ENCODE measurements around the gene GPBP1L1.
"Not testable (repeated sequence)": the region's sequence is repeated elsewhere in the genome, so short reads cannot be mapped to it uniquely, and the experiment has no call there.

Gene GPBP1L1, protein sequence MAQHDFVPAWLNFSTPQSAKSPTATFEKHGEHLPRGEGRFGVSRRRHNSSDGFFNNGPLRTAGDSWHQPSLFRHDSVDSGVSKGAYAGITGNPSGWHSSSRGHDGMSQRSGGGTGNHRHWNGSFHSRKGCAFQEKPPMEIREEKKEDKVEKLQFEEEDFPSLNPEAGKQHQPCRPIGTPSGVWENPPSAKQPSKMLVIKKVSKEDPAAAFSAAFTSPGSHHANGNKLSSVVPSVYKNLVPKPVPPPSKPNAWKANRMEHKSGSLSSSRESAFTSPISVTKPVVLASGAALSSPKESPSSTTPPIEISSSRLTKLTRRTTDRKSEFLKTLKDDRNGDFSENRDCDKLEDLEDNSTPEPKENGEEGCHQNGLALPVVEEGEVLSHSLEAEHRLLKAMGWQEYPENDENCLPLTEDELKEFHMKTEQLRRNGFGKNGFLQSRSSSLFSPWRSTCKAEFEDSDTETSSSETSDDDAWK

DNA sequence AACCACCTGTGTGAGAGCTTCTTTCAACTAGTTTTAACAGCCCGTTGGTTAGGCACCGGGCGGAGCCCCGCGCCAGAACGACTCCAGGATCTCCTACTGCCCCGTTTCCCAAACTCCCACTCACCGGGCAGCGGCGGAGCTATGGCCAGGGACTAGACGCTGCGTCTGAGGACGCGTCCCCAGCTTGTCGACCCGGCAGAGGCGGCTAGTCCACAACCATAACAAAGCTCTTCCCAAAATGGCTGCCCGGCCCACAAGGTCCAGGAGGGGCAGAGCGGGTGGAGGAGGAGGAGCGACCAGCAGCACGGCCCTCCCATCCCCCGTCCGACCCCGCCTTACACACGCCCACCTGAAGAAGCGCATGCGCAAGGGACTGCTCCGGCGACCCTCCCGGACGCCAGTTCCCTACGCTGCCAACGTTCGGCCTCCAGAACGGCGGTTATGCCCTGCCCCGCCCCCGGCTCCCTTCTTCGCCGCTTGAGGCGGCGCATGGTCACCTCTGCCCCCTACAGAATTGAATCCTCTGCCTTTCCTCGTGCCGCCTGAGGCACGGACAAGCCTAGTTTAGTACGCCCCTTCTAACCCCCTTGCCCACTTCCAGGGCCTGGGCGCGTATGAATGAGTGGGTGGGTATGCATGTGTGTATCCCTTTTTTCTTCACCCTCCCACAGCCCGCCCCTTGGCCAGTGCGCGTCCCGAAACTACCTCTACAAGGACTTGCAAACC lies at the start of gene GPBP1L1:
Gene GPBP1L1 (minus strand): TSS at position 246 of the 726 bp plus-strand sequence. CDS start 27,446 bp downstream, outside the sequence.
- peak; percentile 95 to 96 for DNase-seq (ENCODE audit: low read depth in 1 of 2, low spot score in 1 of 2)

DNA sequence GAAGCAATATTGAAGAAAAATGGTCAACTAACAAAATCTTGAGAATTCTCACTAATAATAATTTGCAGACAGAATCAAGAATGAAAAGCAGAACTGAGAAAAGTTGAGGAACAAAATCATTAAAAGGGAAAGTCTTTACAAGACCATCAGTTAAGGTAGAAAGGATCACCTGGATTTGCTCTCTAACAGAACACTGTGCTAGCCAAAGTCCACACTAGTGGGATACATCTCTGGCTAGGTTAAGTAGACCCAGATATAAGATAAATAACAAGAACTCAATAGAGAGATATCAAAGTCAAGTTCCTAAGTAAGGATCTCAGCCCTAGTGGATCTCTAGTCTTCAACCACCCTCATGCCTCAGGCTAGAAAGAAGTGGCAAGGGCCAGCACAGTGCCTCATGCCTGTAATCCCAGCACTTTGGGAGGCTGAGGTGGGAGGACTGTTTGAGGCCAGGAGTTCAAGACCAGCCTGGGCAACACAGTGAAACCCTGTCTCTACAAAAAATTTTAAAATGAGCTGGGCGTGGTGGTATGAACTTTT lies 44.5 kb upstream of the GPBP1L1 start:
- DNase-seq (ENCODE audit: low read depth in 1 of 2, low spot score in 1 of 2): no peak

DNA sequence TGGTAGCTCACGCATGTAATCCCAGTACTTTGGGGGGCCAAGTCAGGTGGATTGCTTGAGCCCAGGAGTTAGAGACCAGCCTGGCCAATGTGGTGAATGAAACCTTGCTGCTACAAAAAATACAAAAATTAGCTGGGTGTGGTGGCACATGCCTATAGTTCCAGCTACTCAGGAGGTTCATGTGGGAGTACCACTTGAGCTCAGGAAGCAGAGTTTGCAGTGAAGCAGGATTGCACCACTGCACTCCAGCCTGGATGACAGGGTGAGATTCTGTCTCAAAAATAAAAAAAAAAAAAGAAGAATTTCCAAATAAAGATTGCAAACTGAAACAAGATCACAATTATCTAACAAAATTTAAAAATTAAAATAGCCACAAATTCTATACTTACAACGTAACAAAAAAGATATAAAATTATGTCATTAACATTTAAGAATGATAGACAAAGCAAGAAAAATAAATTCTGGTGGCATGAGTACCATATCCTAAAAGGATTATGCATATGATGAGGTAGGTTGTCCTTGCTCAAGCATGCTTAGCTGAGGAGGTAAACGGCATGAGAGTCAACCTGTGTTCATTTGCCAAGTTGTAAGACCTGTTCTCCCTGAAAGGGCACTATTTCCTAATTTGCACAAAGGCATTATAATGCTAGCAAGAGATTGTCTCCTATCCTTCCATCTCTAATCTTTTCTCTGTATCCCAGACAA lies 43.9 kb upstream of the GPBP1L1 start:
- no peak for DNase-seq (ENCODE audit: low read depth in 1 of 2, low spot score in 1 of 2)

DNA sequence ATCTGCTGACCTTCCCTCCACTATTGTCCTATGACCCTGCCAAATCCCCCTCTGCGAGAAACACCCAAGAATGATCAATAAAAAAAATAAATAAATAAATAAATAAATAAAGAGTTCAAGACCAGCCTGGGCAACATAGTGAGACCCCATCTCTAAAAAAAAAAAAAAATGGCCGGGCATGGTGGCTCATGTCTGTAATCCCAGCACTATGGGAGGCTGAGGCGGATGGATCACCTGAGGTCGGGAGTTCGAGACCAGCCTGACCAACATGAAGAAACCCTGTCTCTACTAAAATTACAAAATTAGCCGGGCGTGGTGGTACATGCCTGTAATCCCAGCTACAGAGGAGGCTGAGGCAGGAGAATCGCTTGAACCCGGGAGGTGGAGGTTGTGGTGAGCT lies 39.7 kb upstream of the GPBP1L1 start:
- DNase-seq (ENCODE audit: low read depth in 1 of 2, low spot score in 1 of 2): not testable (repeated sequence)

- DNase-seq (ENCODE audit: low read depth in 1 of 2, low spot score in 1 of 2): no peak
Measured at GRCh38 chr1:45723248-45723930, 37.1 kb upstream of the GPBP1L1 start.

GRCh38 chr1:45722809-45723208 lies 36.5 kb upstream of the GPBP1L1 start:
- DNase-seq (ENCODE audit: low read depth in 1 of 2, low spot score in 1 of 2): no peak

- DNase-seq (ENCODE audit: low read depth in 1 of 2, low spot score in 1 of 2): no peak
Measured at GRCh38 chr1:45721207-45721606, 34.9 kb upstream of the GPBP1L1 start.

GRCh38 chr1:45718289-45718688 lies 32.0 kb upstream of the GPBP1L1 start:
- DNase-seq (ENCODE audit: low read depth in 1 of 2, low spot score in 1 of 2): no peak

GRCh38 chr1:45717386-45717785 lies 31.1 kb upstream of the GPBP1L1 start:
- not testable (repeated sequence) for DNase-seq (ENCODE audit: low read depth in 1 of 2, low spot score in 1 of 2)

- DNase-seq (ENCODE audit: low read depth in 1 of 2, low spot score in 1 of 2): no peak
Measured at GRCh38 chr1:45716700-45717099, 30.4 kb upstream of the GPBP1L1 start.

GRCh38 chr1:45713711-45714110 lies 27.4 kb upstream of the GPBP1L1 start:
- DNase-seq (ENCODE audit: low read depth in 1 of 2, low spot score in 1 of 2): no peak

DNA sequence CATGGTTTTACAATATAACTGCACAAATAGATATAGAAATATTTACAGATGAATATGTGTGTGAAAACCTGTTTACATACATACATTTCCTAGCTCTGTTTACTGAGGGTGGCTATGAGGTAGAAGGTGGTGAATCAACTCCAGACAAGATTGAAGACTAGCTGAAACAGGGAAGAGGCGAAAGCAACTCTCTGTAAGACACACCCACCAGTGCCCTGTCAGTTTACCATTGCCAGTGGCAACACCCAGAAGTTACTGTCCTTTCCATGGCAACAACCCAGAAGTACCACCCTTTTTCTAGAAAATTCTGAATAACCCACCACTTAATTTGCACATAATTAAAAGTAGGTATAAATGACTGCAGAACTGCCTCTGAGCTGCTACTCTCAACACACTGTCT lies 18.3 kb upstream of the GPBP1L1 start:
- no peak for DNase-seq (ENCODE audit: low read depth in 1 of 2, low spot score in 1 of 2)

- DNase-seq (ENCODE audit: low read depth in 1 of 2, low spot score in 1 of 2): no peak
Measured at GRCh38 chr1:45694823-45695222, 8.5 kb upstream of the GPBP1L1 start.

- not testable (repeated sequence) for DNase-seq (ENCODE audit: low read depth in 1 of 2, low spot score in 1 of 2)
Measured at GRCh38 chr1:45693811-45694210, 7.5 kb upstream of the GPBP1L1 start.

DNA sequence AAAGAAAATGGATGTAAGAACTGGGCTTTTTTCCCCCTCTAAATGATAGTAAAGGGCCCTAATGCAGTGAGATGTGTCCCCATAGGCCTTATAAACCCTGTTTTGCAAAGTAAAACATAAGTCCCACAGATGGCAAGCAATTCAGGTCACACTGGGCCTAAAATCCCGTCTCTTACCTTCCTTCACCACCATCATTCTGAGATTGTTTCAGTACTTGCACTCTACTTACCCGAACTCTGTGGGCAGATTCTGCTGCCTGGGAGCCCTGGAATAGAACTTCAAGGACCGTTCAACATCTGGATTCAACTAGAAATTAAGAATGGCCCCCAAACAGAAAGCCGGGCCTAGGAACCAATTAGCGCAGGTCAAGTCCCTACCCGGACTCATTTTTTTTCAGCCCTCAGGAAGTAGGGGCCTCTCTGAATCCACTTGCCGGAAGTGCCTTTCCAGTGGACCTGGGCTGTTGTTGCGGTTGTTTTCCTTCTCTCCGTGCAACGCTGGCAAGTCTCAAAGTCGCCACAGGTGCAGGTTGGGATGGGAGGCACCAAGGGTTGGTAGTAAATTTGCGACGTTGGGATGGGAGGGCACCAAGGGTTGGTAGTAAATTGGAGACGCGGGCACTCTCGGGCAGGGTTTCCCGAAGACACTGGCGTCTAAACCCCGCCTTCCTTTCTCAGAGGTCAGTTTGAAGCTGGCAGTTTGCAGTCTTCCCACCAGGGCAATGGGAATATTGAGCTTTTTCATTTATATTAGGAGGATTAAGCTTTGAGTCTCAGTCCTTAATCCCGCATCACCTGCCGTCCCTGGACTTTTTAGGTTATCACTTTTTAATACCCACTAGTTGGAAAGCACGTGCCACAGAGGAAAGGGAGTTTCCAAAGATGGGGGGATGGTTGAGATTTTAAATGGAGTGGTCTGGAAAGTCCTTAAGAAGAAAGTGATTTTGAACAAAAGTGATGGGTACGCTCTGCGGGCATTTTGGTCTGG lies 1.7 kb upstream of the GPBP1L1 start, which contains the start of gene TMEM69:
Gene TMEM69 (plus strand): TSS at position 428 of the 987 bp plus-strand sequence. CDS start 2,888 bp downstream, outside the sequence.
- peak; percentile 42 to 63 for DNase-seq (ENCODE audit: low read depth in 1 of 2, low spot score in 1 of 2)

DNA sequence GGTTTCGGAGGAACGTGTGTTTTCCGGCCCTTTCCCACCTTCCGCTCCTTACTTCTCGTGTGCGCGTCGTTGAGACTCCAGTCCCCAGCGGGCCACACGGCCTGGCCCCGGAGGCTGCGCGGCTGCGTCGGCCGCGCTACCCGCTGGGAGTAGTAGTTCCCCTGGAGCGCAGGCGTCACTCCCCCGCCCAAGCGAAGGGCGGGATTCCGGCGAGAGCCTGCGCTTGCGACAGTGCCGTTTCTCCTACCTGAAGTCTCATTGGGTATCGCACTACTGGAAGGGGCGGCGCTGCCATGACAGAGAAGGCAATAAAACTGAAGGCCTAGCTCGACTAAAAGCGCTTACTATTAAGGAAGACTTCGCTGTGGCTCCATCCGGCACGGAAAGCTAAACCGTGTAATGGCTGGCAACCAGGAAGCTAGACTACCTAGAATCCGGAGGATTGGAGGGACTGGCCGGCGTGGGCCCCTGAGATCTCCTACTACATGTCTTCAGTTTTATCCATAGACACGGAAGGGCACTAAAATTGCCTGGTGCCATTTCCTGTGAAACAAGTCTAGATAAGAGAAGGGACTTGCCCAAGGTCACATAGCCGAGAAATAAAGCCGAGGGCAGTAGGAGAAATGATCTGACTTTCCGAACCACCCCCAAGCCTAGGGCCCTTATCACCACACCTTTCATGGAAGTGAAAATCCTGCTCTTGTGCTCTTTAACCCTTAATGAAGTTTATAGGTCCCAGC lies 851 bp upstream of the GPBP1L1 start:
- peak; percentile 90 to 92 for DNase-seq (ENCODE audit: low read depth in 1 of 2, low spot score in 1 of 2)

DNA sequence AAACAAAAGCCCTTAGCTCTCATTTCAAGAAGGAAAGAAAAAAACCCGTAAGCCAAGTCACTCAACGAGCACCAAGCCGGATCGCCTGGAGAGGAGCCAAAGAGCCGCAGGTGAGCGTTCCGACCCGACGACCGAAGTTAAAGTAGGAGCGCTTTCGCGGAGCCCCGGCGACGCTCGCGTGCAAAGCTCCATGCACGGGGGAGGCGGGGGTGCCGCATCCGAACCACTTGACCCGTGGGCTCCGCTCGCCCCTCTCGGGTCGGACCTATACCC lies 382 bp downstream of the GPBP1L1 start:
- peak; percentile 41 to 46 for DNase-seq (ENCODE audit: low read depth in 1 of 2, low spot score in 1 of 2)

GRCh38 chr1:45685308-45686014 lies 872 bp downstream of the GPBP1L1 start:
- no peak for DNase-seq (ENCODE audit: low read depth in 1 of 2, low spot score in 1 of 2)

Measured in stimulated activated CD4-positive, alpha-beta T cell treated with anti-CD3 and anti-CD28 coated beads, Interleukin-15, amount 100 ng/mL, for 1 hour (primary cell).